Mucosa of descending colon (tissue), 3 donors: Measurements from ENCODE around the gene ACOT11. TPM values are rescaled to one million over a fixed set of nuclear protein-coding genes. Genes with fewer than 3 reads are reported as not detected.

Experiments
- ATAC-seq: fragments of 200-7000 bp; cut with Tn5 transposase; one replicate; pipeline ENCODE4 v1.9.1; 2020; ENCODE audit warnings: mild to moderate bottlenecking, moderate library complexity
- DNase-seq, 3 donors: peaks; one replicate each; pipeline ENCODE4 v3.0.0-alpha.2; 2020
- H3K36me3 ChIP-seq: fragments of 200-600 bp; one replicate; pipeline ENCODE4 v1.8.0; 2021; ENCODE audit warnings: low read depth, mild to moderate bottlenecking
- H3K4me1 ChIP-seq: fragments of 200-600 bp; one replicate; pipeline ENCODE4 v1.8.0; 2021; ENCODE audit warnings: low read depth, mild to moderate bottlenecking
- H3K4me3 ChIP-seq: fragments of 200-600 bp; one replicate; pipeline ENCODE4 v1.8.0; 2021; ENCODE audit warnings: mild to moderate bottlenecking
- H3K9me3 ChIP-seq: fragments of 200-600 bp; one replicate; pipeline ENCODE4 v1.8.0; 2021; ENCODE audit warnings: mild to moderate bottlenecking
- CTCF ChIP-seq: fragments of 200-600 bp; IDR thresholded peaks from one replicate; pipeline ENCODE4 v1.8.0; 2022; ENCODE audit warnings: antibody characterized with exemption, mild to moderate bottlenecking
- intact Hi-C, 2 donors: fragments of 100-400 bp; cut with DNase I in 1 of 2; cut with micrococcal nuclease in 1 of 2; formaldehyde crosslinking; loops; one replicate each; pipeline versions ENCODE4 v1.11.0 to v1.11.1; 2022; cut with DNase I, micrococcal nuclease
- total RNA-seq, 3 donors: library from RNA; stranded (reverse); fragmentation: NEBNext Ultra II Directional in 2 of 3; extraction: Animal tissue kit (Norgen Biotek cat#: 25700) in 2 of 3; gene quantifications; one replicate each; pipeline versions ENCODE4 v1.2.1 to v1.2.4, GENCODE V29; 2021 to 2023
- donor health status: DM: no; HTN: no; CAD: no; lungs with moderate emphysema.
- donor health status: DM: no; HTN: no; CAD: no.
- donor health status: DM: no; HTN: yes; CAD: no.

Gene ACOT11
- total RNA-seq, 3 donors from 2014 or later, result 54.7 to 122 (median 62.2) TPM

GRCh38 chr1:54595956-54596498 is 48.0 kb downstream of the ACOT11 start:
- DNase-seq (no peak), ATAC-seq (peak; percentile 9)
- no peaks in the 10 kb centered on the region for H3K4me1 ChIP-seq
- no peak for TF ChIP-seq CTCF
- intact Hi-C loops, result no loop called here
- H3K4me3 ChIP-seq, result no peak overlapping the region
- no peaks in the 10 kb centered on the region for H3K9me3 ChIP-seq
- no peaks in the 10 kb centered on the region for H3K36me3 ChIP-seq

- ATAC-seq, result no peak
- no peak overlapping the region for H3K4me3 ChIP-seq
- no peak for TF ChIP-seq CTCF
- no peaks in the 10 kb centered on the region for H3K36me3 ChIP-seq
- no peak for DNase-seq
- no peaks in the 10 kb centered on the region for H3K9me3 ChIP-seq
- intact Hi-C loops, result no loop called here
- no peaks in the 10 kb centered on the region for H3K4me1 ChIP-seq
Measured at GRCh38 chr1:54596756-54597155, 48.7 kb downstream of the ACOT11 start.

GRCh38 chr1:54597455-54598030 is 49.5 kb downstream of the ACOT11 start:
- ATAC-seq (no peak), DNase-seq (no peak)
- H3K36me3 ChIP-seq, result no peaks in the 10 kb centered on the region
- intact Hi-C loops, result no loop called here
- H3K9me3 ChIP-seq, result no peaks in the 10 kb centered on the region
- no peak for TF ChIP-seq CTCF
- no peak overlapping the region for H3K4me3 ChIP-seq
- no peaks in the 10 kb centered on the region for H3K4me1 ChIP-seq

GRCh38 chr1:54599211-54599823 is 51.3 kb downstream of the ACOT11 start:
- intact Hi-C loops, result no loop called here
- ATAC-seq, result no peak
- H3K4me1 ChIP-seq, result no peaks in the 10 kb centered on the region
- no peaks in the 10 kb centered on the region for H3K9me3 ChIP-seq
- no peak for DNase-seq
- H3K4me3 ChIP-seq, result no peak overlapping the region
- TF ChIP-seq CTCF, result no peak
- no peaks in the 10 kb centered on the region for H3K36me3 ChIP-seq

GRCh38 chr1:54600947-54601721 is 53.1 kb downstream of the ACOT11 start:
- intact Hi-C loops, result no loop called here
- no peaks in the 10 kb centered on the region for H3K36me3 ChIP-seq
- ATAC-seq, result no peak

More at GRCh38 chr1:54600947-54601721, 53.1 kb downstream of the ACOT11 start:
- Histone ChIP-seq H3K4me1 (no peaks in the 10 kb centered on the region), H3K4me3 (no peak overlapping the region), H3K9me3 (no peaks in the 10 kb centered on the region)
- DNase-seq, result no peak
- no peak for TF ChIP-seq CTCF
